Fibroblast of skin of right biceps (primary cell): ENCODE data around the gene PLAAT4.
"Not testable (repeated sequence)": the region's sequence is repeated elsewhere in the genome, so short reads cannot be mapped to it uniquely, and the experiment has no call there.

Source experiments
- DNase-seq: peaks from one replicate; pipeline ENCODE4 v3.0.0-alpha.2; 2013

PLAAT4 gene

DNA sequence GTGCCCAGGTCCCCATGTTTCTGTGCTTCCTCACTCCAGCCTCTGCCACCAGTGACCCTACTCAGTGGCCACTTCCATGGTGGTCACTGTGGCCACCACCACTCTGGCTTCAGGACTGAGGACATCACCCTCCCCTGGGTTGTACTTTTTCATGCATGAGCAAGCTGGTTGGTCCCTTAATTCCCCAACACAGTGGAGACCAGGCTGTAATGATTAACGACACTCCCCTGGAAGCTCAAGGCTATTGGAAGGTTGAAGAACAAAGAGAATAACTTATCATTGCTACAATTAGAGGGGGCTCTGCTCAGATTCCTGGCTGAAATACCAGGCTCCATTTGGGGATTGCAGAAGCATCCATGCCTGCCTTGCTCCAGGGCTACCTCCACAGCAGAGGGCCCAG, 10.5 kb downstream of the PLAAT4 start:
- DNase-seq, result no peak

DNA sequence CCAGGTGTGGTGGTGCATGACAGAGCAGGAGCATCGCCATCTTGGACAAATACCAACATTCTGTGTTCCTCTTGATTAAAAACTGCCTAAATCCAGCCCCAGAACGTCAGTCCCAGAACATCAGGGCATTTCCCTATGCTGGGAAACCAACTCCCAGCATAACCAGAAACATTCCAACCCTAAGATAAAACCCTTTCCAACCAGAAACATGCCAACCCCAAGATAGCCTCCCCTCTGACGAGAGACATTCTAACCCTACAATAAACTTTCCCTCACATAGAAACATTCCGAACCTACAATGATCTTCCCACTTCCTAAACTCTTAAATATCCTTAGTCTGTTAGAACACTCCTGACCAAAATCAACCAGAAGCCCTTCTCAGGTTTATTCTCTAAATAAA, 11.6 kb downstream of the PLAAT4 start:
- no peak for DNase-seq

DNA sequence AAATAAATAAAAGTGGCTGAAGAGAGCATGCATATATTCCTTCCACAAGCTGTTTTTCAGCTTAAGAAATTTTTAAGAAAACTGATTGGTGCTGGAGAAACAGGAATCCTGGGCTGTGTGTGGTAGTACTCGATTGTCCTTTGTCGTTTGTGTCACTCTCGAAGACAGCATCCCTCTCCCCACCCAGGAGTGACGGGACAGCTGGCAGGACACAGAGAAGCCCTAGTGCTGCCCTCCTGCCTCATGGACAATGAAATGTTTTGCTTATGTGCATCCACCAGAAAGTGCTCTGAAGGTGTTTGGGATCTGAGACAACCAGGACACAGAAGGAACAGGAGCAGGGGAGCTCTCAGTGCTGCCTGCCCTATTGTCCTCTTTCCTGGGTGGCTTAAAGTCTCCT, 12.8 kb downstream of the PLAAT4 start:
- no peak for DNase-seq

DNA sequence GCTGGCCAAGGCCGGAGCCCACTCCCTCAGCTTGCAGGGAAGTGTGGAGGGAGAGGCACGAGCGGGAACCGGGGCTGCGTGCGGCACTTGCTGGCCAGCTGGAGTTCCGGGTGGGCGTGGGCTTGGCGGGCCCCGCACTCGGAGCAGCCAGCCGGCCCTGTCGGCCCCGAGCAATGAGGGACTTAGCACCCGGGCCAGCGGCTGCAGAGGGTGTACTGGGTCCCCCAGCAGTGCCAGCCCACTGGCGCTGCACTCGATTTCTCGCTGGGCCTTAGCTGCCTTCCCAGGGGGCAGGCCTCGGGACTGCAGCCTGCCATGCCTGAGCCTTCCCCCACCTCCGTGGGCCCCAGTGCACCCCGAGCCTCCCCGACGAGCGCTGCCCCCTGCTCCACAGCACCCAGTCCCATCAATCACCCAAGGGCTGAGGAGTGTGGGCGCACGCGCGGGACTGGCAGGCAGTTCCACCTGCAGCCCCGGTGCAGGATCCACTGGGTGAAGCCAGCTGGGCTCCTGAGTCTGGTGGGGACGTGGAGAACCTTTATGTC, 13.6 kb downstream of the PLAAT4 start:
- not testable (repeated sequence) for DNase-seq

DNA sequence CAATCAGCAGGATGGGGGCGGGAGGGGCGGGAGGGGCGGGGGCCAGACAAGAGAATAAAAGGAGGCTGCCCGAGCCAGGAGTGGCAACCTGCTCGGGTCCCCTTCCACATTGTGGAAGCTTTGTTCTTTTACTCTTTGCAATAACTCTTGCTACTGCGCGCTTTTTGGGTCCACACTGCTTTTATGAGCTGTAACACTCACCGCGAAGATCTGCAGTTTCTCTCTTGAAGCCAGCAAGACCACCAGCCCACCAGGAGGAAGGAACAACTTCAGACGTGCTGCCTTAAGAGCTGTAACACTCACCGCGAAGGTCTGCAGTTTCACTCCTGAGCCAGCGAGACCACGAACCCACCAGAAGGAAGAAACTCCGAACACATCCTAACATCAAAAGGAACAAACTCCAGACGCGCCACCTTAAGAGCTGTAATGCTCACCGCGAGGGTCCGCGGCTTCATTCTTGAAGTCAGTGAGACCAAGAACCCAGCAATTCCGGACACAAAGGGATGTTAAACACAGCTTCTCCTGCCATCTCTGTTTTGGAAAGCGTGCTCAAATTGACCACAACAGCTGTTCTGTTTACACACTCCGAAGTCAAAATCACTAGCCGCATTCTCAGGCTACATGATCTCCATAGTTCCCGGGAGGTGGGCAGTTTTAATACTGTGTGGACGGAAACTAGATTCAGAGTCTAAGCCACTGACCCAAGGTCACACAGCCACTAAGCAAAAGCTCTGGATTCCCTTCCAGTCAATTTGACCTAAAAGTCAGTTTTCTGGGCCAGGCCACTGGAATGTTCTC, 14.7 kb downstream of the PLAAT4 start:
- no peak for DNase-seq

DNA sequence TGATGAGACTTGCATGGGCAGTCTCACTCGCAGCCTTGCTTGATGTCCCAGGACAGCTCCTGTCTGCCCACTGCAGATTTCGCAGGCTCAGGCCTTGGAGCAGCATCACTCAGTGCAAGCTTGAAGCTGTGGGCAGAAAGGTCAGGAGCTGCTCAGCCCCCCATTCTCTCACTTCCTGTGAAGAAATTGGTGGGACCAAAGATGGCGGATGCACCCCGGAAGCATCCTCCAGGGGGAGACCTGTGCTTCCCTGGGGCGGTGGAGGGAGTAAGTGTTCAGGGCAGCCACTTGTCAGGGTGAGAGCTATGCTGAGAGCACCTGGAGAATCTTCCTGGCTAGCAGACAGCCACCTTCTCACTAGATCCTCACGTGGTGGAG, 15.3 kb downstream of the PLAAT4 start:
- no peak for DNase-seq

DNA sequence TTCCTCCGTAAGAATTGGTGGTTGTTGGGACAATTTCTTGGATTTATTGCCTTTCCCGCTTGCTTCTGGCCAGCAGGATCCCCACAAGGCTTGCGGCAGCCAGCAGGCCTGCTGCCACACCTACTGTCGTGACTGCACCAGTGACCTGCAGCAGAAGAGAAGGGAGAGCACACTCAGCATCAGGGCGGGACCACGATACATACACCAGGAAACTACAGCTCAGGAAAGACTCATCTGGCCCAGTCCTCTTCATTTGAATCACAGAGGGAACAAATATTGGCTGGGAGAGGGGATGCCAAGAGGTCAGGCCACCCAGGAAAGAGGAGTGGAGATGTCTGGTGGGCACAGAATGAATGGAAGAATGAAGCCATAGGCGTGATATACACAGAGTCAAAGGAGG, 16.3 kb downstream of the PLAAT4 start:
- DNase-seq, result no peak

DNA sequence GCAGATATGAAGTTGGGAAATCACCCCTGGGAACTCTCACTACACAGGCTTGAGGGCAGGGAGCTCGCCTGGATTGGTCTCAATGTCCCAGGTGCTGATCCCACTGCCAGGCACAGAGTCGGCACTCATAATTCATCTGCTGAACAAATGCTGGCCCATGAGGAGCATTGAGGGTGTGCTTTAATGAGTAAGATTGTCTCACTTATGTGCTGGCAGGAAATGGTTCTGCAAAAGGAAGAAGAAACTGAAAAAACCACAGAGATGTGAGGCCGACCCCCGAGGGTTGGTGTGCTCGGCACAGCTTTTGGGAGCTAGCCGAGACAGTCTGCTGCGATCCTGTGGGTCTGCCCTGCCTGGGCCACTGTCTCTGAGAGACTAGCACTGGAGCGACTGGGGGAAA, 17.2 kb downstream of the PLAAT4 start:
- DNase-seq, result peak; percentile 59

DNA sequence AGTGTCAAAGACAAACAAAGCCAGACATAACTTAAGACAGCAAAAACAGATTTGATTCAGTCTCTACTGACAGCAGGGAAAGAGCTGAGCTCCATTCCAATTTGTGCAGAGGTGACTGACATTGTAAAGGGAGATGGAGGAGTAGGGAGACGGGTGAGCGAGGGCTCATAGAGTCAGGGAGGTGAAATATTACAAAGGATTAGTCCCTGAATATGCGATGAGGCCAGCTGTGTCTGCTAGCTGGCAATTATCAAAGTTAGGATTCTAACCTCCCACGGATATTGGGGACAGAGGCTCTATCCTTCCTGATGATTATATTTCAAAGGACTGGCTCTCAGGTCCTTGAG, 18.2 kb downstream of the PLAAT4 start:
- DNase-seq, result no peak

DNA sequence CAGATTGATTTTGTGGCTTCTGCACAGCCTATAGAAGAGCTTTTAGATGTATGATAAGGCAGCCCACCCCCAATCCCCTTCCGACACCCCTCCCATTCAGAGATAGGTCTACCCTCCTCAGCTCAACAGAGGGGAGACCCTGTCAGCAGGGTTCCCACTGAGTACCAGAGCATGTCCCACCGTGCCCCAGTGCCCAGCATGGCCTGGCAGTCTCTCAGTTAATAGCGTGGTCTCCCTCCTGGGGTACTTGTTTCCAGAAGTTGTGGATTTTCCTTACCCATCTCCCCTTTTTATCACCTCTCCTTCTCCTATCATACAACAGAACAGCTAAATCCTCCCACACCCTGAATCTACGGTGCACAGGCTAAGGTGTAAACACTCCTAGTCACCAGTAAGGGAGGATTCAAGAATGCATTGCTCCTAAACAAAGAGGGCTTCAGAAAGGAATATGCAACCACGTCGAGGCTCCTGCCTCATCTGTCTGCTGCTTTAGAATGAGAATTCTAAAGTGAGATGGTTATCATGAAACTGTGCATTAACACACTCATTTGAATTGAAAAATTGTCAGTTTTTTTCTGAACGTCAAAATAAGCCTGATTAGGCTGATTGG, 19.9 kb downstream of the PLAAT4 start:
- no peak for DNase-seq

DNA sequence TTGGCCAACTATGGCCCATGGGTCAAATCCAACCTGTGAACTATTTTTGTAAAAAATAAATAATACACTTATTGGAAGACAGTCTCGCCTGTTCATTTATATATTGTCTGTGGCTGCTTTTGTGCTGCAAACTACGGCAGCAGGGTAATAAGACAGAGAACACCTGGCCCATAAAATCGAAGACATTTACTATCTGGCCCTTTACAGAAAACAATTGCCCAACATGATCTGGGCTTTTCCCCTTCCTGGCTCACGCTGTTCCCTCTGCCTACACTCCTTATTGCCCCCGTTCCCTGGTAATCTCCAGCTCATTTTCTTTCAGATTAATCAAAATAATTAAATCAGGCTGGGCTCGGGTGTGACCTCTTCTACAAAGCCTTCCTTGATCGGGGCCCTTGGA, 21.0 kb downstream of the PLAAT4 start:
- no peak for DNase-seq

DNA sequence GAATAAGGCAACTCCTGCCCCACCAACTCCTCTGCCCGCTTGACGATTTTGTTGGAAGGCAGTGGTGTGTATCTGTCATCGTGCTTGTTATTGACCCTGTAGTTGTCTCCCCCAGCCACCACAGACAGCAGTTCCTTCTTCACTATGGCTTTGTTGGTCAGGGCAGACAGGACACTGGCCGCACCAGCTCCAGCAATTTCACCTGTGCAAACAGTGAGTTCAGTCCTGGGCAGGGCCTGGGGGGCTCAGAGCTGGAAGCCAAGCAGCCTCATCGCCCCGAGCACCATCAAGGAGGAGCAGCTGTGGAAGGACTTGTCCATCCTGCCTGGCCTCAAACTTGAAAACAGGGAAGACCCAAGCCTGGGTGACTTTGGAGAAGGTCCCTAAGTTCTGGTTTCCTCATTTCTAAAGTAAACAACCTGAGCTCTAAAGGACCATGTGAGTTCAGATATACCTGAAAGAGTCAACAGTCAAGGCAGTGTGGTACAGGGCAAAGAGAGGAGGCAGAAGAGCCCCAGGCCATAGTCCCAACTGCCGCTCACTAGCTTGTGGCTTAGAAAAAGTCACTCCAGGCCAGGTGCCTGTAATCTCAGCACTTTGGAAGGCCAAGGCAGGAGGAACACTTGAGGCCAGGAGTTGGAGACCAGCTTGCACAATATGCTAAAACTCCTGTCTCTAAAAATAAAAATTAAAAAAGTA, 22.0 kb downstream of the PLAAT4 start:
- no peak for DNase-seq

DNA sequence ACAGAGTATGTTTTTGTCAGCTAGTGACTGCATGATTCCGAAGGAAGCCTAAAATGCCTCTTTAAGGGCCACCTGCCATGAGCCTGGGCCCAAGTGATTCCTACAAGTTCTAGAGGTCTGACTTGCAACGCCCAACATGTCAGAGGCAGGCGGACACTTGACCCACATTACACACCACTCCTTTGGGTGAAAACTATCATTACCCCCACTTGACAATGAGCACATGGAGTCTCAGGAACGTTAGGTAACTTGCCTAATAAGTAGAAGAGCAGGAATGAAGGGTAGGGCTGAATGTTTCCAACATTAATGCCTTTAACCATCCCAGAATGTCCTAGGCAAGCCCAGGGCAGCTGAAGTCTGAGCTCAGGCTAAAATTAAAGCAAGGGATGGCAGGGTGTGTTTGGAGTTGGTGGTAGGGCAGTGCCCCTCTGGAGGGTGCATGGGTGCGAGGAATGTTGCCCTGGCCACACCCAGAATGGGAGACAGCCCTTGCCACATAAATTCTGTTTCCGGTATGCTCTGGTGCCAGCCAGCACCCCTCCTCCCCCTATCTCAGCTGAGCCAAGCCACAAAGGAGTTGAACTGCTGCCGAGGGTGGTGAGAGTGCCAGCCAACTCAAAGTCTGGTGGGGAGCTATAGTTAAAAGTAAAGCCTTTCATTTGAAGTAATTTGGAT, 24.0 kb downstream of the PLAAT4 start:
- no peak for DNase-seq

DNA sequence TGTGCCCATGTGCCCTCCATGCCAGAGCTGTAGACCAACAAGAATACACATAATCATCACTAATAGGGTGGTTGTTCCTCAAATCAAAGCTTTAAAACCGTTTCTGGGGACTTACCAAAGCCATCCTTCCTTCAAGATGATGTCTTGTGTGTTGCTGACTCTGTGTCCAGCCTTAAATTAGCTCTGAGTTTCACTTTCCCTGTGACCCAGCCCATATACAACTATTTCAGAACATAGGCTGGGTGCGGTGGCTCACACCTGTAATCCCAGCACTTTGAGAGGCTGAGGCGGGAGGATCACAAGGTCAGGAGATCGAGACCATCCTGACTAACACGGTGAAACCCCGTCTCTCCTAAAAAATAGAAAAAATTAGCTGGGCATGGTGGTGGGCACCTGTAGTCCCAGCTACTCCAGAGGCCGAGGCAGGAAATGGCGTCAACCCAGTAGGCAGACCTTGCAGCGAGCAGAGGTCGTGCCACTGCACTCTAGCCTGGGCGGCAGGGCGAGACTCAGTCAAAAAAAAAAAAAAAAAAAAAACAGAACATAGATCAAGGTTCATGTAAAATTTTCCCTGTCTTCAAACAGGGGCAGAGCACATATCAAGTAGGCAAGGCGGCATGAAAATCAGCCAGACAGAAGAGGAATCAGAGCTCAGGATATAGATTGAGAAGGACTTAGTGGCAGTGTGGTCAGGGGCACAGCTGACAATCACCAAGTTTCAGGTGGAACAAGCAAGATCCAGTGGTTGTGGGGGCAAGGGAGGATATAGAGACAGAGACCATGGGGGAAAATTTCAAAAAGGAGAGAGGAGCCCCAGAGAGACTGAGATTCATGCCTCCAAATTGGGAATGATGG, 26.8 kb downstream of the PLAAT4 start, which contains the start of gene PLAAT2:
Gene PLAAT2 (minus strand): TSS at position 179 of the 855 bp plus-strand sequence. CDS start 55 bp downstream, at position 124.
- DNase-seq, result no peak

DNA sequence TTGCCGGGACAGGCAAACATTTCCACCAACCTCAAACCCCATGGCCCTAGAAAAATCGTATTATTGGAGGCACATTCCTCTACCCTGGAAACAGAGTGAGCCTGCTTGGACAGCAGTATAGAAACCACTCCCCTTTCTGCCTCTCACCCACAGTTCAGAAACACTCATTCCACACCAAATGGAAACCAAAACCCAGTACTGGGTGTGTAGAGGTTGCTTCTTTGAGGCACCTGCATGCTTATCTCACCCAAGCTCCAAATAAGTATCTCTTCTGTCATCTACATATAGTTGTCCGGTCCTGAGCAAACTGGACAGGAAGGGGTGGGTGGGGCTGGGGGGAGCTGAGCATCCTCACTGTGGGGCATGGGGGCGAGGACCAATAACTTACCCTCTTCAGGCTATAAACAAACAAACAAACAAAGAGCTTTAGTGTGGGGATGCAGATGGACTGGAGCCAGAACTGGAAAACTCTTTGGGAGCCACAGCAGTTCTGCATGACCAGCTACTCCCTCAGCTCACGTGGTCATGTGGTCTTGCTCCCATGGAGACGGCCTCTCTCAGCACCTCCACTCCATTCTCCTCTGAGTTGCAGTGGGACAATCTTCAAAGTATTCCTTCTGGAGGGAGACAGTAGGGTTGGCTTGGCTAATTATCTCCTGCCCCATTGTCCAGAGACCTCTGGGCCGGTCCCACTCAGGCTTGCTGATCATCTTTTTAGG, 27.6 kb downstream of the PLAAT4 start:
- DNase-seq, result no peak

DNA sequence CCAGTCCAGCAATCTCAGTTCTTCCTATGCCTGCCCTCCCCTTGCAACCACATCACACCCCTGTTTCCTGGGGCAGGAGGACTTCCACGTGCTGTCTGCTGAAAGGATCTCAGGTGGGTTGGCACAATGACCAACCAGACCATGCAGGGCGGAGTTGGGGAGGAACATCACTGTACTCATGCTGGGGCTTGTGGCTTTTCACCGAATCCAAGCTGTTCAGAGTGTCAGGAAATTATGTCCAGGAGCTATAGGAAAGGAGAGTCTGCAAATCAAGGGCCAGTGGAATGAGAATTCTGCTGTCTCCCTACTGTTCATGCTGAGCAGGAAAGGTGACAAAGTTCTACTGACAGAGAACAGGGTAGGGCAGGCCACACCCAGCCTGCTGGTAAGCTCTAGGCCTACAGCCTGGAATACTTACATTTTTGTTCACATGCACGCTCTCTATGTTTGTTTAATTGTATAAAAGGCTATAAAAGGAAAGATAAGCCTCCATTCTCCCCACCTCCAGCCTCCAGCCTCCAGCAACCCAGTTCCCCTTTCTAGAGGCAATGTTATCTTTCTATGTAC, 28.3 kb downstream of the PLAAT4 start:
- no peak for DNase-seq

DNA sequence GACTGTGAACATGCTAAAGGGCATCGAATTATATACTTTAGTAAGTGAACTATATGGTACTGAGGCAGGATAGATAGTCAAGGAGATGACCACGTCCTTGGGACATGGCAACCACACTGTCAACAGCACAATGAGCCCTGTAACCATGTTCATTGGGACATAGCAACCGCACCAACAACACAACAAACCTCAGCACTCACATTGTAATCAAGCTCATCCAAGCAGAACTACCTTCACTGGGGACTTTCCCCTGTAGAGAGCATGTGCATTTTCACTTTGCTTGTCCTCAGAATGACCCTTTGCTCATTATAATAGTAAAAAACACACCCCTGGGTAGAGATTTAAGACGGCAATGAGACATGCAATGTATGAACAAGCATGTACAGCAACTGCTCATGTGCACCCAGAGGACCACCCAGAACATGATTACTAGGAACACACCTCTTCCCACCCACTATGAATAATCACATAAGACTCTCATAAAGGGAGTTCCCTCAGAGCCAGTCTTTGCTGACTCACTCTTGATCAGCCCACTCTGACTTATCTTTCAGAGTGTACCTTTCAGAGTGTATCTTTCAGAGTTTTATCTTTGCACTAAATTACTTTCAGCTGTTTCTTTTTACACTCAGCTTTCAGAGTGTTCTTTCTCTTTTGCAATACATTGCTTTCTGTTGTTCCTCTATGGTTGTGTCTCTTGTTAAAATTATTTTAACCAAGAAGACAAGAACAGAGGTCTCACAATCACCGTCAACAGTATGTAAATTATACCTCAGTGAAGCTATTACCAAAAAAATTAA, 30.6 kb downstream of the PLAAT4 start:
- peak; percentile 91 for DNase-seq

DNA sequence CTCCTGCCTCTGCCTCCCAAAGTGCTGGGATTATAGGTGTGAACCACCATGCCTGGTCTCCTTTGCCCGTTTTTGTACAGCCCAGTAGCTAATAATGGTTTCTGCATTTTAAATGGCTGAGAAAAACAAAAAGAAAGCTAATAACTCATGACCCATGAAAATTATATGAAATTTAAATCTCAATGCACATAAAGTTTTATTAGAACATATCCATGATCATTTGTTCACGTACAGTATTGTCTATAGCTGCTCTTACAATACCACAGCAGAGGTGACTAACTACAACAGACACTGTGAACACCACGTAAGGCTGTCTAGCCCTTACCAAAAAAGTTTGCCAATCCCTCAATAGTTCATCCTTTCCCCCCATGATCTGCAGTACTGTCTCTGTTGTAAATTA, 33.0 kb downstream of the PLAAT4 start:
- DNase-seq, result no peak

DNA sequence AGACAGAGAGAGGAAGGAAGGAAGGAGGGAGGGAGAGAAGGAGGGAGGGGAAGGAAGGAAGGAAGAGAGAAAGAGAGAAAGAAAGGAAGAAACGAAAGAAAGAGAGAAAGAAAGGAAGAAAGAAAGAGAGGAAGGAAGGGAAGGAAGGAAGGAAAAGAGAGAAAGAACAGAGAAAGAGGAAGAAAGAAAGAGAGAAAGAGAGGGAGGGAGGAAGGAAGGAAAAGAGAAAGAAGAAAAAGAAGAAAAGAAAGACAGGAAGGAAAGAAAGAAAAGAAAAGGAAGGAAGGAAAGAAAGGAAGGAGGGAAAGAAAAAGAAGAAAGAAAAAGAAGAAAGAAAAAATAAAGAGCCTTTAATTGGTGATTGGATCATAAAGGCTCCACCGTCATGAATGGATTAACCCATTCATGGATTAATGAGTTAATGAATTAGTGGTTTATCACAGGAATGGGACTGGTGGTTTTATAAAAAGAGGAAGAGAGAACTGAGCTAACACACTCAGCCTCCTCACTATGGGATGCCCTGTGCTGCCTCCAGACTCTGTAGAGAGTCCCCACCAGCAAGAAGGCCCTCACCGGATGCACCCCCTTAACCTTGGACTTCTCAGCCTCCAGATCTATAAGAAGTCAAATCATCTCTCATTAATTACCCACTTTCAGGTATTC, 35.5 kb downstream of the PLAAT4 start:
- DNase-seq, result no peak
